ENCODE results near the gene CNOT2.
"Not testable (repeated sequence)": the region's sequence is repeated elsewhere in the genome, so short reads cannot be mapped to it uniquely, and the experiment has no call there.

CNOT2 gene

GRCh38 chr12:70252832-70253231, 9.6 kb downstream of the CNOT2 start:
- no peak for DNase-seq (ENCODE audit: low spot score)

DNA sequence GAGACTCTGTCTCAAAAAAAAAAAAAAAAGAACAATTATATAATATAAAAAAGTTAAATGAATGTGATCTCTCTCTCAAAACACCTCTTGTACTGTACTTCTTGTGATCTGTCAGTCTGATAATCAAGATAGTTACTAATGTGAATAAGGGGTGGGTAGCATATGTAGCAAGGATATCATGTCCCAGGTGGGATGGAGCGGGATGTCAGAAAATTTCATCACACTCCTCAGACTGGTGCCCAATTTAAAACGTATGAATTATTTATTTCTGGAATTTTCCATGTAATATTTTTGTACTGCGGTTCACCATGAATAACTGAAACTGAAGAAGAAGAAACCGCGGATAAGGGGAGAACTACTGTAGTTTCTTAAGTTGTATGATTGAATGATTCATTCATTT, 11.0 kb downstream of the CNOT2 start:
- DNase-seq (ENCODE audit: low spot score) = no peak

DNA sequence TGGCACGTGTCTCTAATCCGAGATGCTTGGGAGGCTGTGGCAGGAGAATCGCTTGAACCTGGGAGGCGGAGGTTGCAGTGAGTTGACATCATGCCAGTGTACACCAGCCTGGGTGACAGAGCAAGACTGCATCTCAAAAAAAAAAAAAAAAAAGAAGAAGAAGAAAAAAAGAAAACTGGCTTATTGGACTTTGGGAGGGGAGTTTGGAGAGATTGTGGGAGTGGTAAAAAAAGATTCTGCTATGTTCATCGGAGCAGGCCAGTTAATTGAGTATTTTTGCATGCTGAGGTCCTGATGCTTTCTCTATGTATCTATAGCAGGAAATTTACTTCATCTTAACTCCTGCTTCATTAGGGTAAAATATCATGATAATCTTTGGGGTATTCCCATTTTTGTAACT, 11.6 kb downstream of the CNOT2 start:
- DNase-seq (ENCODE audit: low spot score) = no peak

- no peak for DNase-seq (ENCODE audit: low spot score)
Observed at GRCh38 chr12:70255311-70255710, 12.1 kb downstream of the CNOT2 start.

DNA sequence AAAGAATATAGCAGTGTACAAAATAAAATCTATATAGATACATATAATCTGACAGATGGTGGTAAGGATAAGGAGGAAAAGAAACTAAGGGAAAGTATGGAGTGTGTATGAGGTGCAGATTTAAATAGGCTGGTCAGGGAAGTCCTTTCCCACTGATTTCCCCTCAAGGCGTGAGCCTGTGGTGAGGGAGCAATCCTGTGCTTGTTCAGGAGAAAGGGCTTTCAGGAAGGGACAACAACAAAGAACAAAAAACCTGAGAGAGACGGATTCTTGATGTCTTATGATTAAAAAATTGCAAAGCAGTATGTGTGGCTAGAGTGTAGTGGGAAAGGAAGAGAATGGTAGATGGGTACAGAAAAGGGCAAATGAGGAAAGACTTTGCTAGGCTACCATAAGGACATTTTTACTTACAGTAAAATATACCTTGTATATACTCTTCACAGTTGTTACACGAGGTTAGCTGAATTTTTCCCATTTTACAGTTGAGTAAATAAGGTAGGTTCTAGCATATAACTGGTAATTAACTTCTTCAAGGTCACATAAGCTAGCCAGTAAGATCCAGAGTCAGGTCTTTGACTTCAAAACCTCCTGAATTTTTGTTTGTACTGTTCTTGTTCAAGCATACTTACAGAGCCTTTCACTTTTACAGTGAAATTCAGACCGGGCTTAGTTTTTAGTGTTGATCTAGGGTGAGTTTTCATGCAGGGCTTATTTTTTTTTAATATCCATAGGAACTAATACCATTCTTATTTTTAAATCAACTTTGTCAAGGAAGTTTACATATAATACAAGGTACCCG, 15.6 kb downstream of the CNOT2 start:
- DNase-seq (ENCODE audit: low spot score) = no peak

DNA sequence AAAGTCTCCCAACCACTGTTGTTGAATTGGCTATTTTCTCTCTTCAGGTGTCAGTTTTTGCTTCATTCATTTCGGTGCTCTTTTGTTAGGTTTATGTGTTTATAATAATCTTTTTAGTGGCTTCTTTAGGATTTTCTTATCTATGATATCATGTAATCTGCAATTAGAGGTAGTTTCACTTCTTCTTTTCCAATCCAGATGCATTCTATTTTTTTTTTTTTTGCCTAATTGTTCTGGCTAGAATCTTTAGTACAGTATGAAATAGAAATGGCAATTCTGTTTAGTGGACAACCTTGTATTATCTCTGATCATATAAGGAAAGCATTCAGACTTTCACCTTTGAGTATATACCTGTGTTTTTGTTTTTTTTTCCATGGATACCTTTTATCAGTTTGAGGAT, 17.4 kb downstream of the CNOT2 start:
- DNase-seq (ENCODE audit: low spot score) = no peak

GRCh38 chr12:70264067-70264867, 21.0 kb downstream of the CNOT2 start:
- no peak for DNase-seq (ENCODE audit: low spot score)

DNA sequence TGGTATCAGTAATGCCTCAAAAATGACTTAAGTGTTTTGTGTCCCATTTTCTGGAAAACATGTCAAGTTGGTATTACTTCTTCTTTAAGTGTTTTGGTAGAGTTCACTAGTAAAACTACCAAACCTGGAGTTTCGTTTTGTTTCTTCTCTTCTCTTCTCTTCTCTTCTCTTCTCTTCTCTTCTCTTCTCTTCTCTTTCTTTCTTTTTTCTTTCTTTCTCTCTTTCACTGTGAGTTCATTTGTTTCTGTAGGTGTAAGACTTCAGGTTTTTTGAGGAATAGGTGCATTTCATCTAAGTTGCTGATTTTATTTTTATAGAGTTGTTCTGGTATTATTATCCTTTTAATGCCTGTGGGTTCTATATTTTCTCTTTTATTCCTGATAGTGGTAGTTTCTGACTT, 21.9 kb downstream of the CNOT2 start:
- DNase-seq (ENCODE audit: low spot score) = no peak

DNA sequence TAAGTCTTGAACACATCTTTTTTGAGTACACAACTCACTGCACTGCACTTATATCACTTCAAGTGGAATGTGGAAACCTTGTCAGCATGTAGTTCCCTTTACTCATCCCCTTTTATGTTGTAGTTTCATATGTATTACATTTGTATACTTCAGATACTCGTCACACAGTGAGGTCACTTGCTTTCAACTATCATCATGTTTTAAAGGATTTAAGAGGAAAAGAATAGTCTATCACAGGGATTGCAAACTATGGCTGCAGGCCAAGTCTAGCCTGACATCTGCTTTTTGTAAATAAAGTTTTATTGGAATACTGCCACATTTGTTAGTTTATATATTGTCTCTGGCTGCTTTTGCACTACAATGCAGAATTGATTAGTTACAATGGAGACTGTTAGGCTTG, 24.3 kb downstream of the CNOT2 start:
- no peak for DNase-seq (ENCODE audit: low spot score)

- no peak for DNase-seq (ENCODE audit: low spot score)
Observed at GRCh38 chr12:70268972-70269371, 25.7 kb downstream of the CNOT2 start.

DNA sequence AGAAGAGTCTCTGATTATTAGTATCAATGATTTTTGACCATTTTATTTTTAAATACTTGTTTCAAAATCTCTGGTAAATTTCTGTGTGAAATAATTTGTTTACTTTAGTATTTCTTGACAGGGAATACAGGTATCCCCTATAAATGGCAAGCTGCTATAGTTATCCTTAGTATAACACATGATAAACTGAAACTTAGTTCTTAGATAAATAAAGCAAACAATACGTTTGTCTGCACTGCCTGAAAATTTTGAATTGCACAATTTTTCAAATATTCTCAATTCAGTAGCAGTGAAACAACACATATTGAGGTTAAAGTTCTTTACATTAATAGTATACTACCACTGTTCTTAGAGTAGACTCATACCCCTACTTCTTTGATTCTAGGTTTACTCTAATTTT, 26.9 kb downstream of the CNOT2 start:
- no peak for DNase-seq (ENCODE audit: low spot score)

- no peak for DNase-seq (ENCODE audit: low spot score)
Observed at GRCh38 chr12:70271025-70271424, 27.8 kb downstream of the CNOT2 start.

GRCh38 chr12:70272510-70272909, 29.3 kb downstream of the CNOT2 start:
- DNase-seq (ENCODE audit: low spot score) = no peak

DNA sequence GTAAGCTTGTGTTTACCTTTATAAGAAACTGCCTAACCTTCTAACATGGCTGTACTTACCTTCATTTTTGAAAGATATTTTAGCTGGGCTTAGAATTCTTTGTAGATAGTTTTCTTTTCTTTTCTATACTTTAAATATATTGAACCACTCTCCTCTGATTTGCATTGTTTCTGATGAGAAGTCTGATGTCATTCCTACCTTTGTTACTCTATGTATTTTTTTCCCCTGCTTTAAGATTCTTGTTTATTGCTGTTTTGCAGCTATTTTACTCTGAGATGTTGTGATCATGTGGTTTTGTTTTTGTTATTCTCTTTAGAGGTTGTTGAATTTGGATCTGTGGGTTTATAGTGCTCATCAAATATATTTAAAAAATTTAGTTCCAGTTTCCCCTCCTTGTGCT, 31.8 kb downstream of the CNOT2 start:
- DNase-seq (ENCODE audit: low spot score) = no peak

DNA sequence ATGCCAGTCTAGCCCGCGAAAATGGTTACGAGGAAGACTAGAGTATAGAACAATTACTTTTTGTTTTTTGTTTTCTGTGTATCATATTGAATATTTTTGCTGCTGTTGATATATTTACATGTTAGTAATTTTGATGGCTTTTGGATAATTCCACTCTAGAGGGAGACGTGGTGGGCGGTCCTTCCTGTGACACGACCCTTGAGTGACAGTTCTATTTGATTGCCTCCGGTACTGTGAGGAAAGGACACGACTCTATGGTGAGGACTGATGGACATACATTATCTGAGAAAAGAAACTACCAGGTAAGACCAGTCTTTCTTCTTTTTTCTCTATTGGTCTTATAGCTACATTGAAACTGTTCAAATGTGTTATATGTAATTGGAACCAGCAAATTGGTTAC, 34.7 kb downstream of the CNOT2 start:
- DNase-seq (ENCODE audit: low spot score) = no peak

GRCh38 chr12:70278945-70279344, 35.7 kb downstream of the CNOT2 start:
- no peak for DNase-seq (ENCODE audit: low spot score)

GRCh38 chr12:70283232-70283631, 40.0 kb downstream of the CNOT2 start:
- DNase-seq (ENCODE audit: low spot score) = no peak

- no peak for DNase-seq (ENCODE audit: low spot score)
Observed at GRCh38 chr12:70288817-70289216, 45.6 kb downstream of the CNOT2 start.

- DNase-seq (ENCODE audit: low spot score) = no peak
Observed at GRCh38 chr12:70290116-70290515, 46.9 kb downstream of the CNOT2 start.

- no peak for DNase-seq (ENCODE audit: low spot score)
Observed at GRCh38 chr12:70292017-70292776, 49.0 kb downstream of the CNOT2 start.

GRCh38 chr12:70304684-70305555, 61.7 kb downstream of the CNOT2 start:
- not testable (repeated sequence) for DNase-seq (ENCODE audit: low spot score)

- DNase-seq (ENCODE audit: low spot score) = no peak
Observed at GRCh38 chr12:70305794-70306193, 62.6 kb downstream of the CNOT2 start.

Data from globus pallidus (tissue), 1 donor.